Mesendoderm (in vitro differentiated cells): ENCODE measurements around the gene C5orf24.
A peak's percentile ranks its signal among the peaks of the same experiment; 100 is the strongest.
"Not testable (repeated sequence)": the region's sequence is repeated elsewhere in the genome, so short reads cannot be mapped to it uniquely, and the experiment has no call there.

Source experiments
- DNase-seq: peaks from one replicate; pipeline ENCODE4 v3.0.0; 2013
- H2AK5ac ChIP-seq: 2 replicates; pipeline ENCODE4 v1.6.1; 2013; ENCODE audit warnings: low read length, inconsistent platforms
- H2BK120ac ChIP-seq: 2 replicates; pipeline ENCODE4 v1.6.1; 2013; ENCODE audit warnings: low read depth, mild to moderate bottlenecking, low read length, moderate library complexity, mixed read lengths
- H2BK15ac ChIP-seq: replicated peaks from 2 replicates; pipeline ENCODE4 v1.6.1; 2013; ENCODE audit warnings: low read depth, mild to moderate bottlenecking, moderate library complexity
- H2BK5ac ChIP-seq: 2 replicates; pipeline ENCODE4 v1.6.1; 2013; ENCODE audit warnings: low read length, inconsistent platforms
- H3K18ac ChIP-seq: 2 replicates; pipeline ENCODE4 v1.6.1; 2013; ENCODE audit warnings: mild to moderate bottlenecking, low read length, mixed read lengths
- H3K23ac ChIP-seq: one replicate; pipeline ENCODE4 v1.6.1; 2013; ENCODE audit warnings: low read length
- H3K27ac ChIP-seq: 2 replicates; pipeline ENCODE4 v1.5.1; 2013; ENCODE audit warnings: low read depth, mild to moderate bottlenecking, inconsistent platforms, low read length, moderate library complexity
- H3K27me3 ChIP-seq: 2 replicates; pipeline ENCODE4 v1.6.1; 2013; ENCODE audit warnings: low read length, control low read depth, mild to moderate bottlenecking, inconsistent platforms; ENCODE audit not compliant: insufficient read depth, poor library complexity
- H3K36me3 ChIP-seq: 2 replicates; pipeline ENCODE4 v1.6.1; 2013; ENCODE audit warnings: low read length, inconsistent platforms; ENCODE audit not compliant: control insufficient read depth, insufficient read depth
- H3K4ac ChIP-seq: one replicate; pipeline ENCODE4 v1.6.1; 2013; ENCODE audit warnings: low read depth, mild to moderate bottlenecking, low read length, moderate library complexity
- H3K4me1 ChIP-seq: 2 replicates; pipeline ENCODE4 v1.6.1; 2013; ENCODE audit warnings: low read depth, low read length, inconsistent platforms; ENCODE audit not compliant: control insufficient read depth
- H3K4me2 ChIP-seq: 2 replicates; pipeline ENCODE4 v1.6.1; 2013; ENCODE audit warnings: low read length
- H3K4me3 ChIP-seq: 2 replicates; pipeline ENCODE4 v1.5.1; 2013; ENCODE audit warnings: mild to moderate bottlenecking, low read length
- H3K56ac ChIP-seq: one replicate; pipeline ENCODE4 v1.6.1; 2013; ENCODE audit warnings: low read length
- H3K79me1 ChIP-seq: 2 replicates; pipeline ENCODE4 v1.6.1; 2013; ENCODE audit warnings: low read length, inconsistent platforms
- H3K79me2 ChIP-seq: 2 replicates; pipeline ENCODE4 v1.6.1; 2013; ENCODE audit warnings: mild to moderate bottlenecking, low read length; ENCODE audit not compliant: control insufficient read depth, insufficient read depth
- H3K9ac ChIP-seq: 2 replicates; pipeline ENCODE4 v1.6.1; 2013; ENCODE audit warnings: low read length, inconsistent platforms
- H4K5ac ChIP-seq: one replicate; pipeline ENCODE4 v1.6.1; 2013; ENCODE audit warnings: low read length
- H4K8ac ChIP-seq: one replicate; pipeline ENCODE4 v1.6.1; 2013; ENCODE audit warnings: low read depth, mild to moderate bottlenecking, control low read depth, low read length, moderate library complexity
- WGBS: extraction: QIAGEN DNeasy Blood & Tissue Kit; methylation state at CpG from one replicate; pipeline ENCODE4 v1.1.7; 2013; ENCODE audit warnings: low lambda C conversion rate, missing lambda C conversion rate; ENCODE audit not compliant: insufficient coverage; ENCODE audit errors: extremely low coverage; 5-methylcytosine and 5-hydroxymethylcytosine counted together

Gene C5orf24

DNA sequence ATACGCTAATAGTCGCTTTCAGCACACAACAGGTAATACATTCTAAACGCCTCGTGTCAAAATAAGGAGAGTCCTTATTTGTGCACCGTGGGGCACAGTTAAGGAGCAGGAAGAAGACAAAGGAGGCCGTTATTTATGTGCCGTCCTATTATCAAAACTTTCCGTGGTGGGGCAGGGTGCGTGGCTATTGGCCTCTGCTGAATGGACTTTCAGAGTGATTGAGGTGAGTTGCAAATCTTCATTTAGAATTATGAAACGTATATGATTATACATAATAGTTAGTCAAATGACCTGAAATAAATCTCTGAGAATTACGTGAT is 833 bp downstream of the C5orf24 start:
- Histone ChIP-seq H3K4me1 (no peaks in the 10 kb centered on the region), H3K4me3 (peak overlapping the region; percentile 92), H3K9ac (peak overlapping the region; percentile 91), H3K4me2 (peak overlapping the region; percentile 71), H3K36me3 (no peaks in the 10 kb centered on the region), H3K4ac (peak overlapping the region; percentile 46), H4K8ac (no peak overlapping the region), H3K23ac (peak overlapping the region; percentile 91), H3K79me2 (peaks cover 5% of the 10 kb centered on the region), H2BK120ac (no peak overlapping the region), H3K79me1 (peaks cover 3% of the 10 kb centered on the region), H2BK15ac (no peak overlapping the region), H3K56ac (peak overlapping the region; percentile 95), H2AK5ac (no peak overlapping the region), H3K27ac (peak overlapping the region; percentile 87), H4K5ac (peak overlapping the region; percentile 84), H3K27me3 (no peaks in the 10 kb centered on the region), H3K18ac (peak overlapping the region; percentile 35), H2BK5ac (no peak overlapping the region)
- peak; percentile 27 for DNase-seq
- WGBS: no CpG with 5 or more reads among the region's 11 CpGs

DNA sequence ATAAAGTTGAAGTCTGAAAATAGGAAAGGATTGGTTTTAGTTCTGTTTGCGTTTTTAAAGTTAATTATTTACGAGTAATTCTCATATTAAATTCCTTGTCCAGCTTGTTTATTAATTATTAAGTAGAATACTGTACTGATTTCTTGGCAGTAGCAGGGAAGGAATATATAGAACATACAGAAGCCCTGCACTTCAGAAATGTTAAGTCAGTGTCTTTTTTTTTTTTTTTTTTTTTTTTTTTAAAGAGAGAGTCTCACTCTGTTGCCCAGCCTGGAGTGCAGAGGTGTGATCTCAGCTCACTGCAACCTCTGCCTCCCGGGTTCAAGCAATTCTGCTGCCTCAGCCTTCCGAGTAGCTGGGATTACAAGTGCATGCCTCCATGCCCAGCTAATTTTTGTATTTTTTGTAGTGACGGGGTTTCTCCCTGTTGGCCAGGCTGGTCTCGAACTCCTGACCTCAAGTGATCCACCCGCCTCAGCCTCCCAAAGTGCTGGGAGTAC is 3.7 kb downstream of the C5orf24 start:
- not testable (repeated sequence) for H3K56ac ChIP-seq, H3K4ac ChIP-seq, H2BK15ac ChIP-seq, H3K79me2 ChIP-seq, H2AK5ac ChIP-seq, H2BK120ac ChIP-seq, H3K79me1 ChIP-seq, H2BK5ac ChIP-seq, H3K4me2 ChIP-seq, H3K9ac ChIP-seq, H4K8ac ChIP-seq, H4K5ac ChIP-seq, H3K27me3 ChIP-seq, H3K18ac ChIP-seq, H3K27ac ChIP-seq, H3K36me3 ChIP-seq, DNase-seq, H3K4me1 ChIP-seq, H3K23ac ChIP-seq, H3K4me3 ChIP-seq
- 100% methylated on average over 2 of the region's 7 CpGs for WGBS

DNA sequence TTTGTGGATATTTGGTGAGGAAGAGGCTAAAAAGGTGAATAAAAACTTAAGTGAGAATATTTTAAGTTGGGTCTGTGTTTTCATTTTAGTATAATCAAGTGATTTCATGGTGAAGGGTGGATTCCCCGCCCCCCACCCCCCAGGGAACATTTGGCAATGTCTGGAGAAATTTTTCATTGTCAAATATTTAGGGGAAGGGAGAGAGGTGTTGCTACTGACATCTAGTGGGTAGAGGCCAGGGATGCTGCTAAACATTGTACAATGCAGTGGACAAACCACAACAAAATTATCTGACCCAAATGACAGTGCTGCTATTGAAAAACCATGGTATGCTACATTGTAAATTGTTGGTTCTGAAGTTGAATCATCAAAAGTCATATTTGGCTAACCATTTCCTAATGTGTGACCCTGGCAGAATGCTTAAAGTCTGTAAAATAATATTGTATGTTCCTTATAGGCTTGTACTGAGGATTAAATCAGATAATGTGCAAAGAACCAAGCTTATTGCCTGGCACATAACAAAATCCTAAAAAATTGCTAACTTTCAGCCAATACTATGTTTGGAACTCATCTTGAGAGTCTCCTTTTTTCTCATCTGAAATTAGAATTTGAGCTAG is 5.6 kb downstream of the C5orf24 start:
- Histone ChIP-seq H2BK15ac (no peak overlapping the region), H3K18ac (no peak overlapping the region), H4K5ac (no peak overlapping the region), H3K4me3 (no peak overlapping the region), H3K56ac (no peak overlapping the region), H4K8ac (no peak overlapping the region), H3K4ac (no peak overlapping the region), H3K79me2 (peaks cover 5% of the 10 kb centered on the region), H3K9ac (no peak overlapping the region), H2BK5ac (no peak overlapping the region), H2BK120ac (no peak overlapping the region), H3K27ac (no peak overlapping the region), H2AK5ac (no peak overlapping the region), H3K23ac (no peak overlapping the region), H3K79me1 (peaks cover 2% of the 10 kb centered on the region), H3K4me1 (no peaks in the 10 kb centered on the region), H3K27me3 (no peaks in the 10 kb centered on the region), H3K36me3 (no peaks in the 10 kb centered on the region), H3K4me2 (no peak overlapping the region)
- DNase-seq: peak; percentile 14
- no CpG with 5 or more reads among the region's 1 CpG for WGBS

DNA sequence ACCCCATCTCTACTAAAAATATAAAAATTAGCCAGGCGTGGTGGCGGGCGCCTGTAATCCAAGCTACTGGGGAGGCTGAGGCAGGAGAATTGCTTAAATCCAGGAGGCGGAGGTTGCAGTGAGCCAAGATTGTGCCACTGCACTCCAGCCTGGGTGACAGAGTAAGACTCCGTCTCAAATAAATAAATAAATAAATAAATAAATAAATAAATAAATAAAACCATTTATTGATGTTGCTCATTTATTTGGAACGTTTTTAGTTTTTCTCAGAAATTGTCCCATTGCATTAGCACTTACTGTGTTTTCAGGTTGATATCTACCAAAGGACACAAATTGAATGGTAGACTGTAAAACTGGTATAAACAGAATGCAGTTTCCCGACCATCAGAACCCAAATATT is 10.7 kb downstream of the C5orf24 start:
- no CpG with 5 or more reads among the region's 7 CpGs for WGBS
- H3K4me3 ChIP-seq, H3K27ac ChIP-seq, H3K27me3 ChIP-seq, H2AK5ac ChIP-seq, H3K79me1 ChIP-seq, H3K4me2 ChIP-seq, H4K8ac ChIP-seq, H3K56ac ChIP-seq, H3K79me2 ChIP-seq, H3K36me3 ChIP-seq, H3K18ac ChIP-seq, H3K4ac ChIP-seq, H2BK15ac ChIP-seq, H3K23ac ChIP-seq, H4K5ac ChIP-seq, H2BK120ac ChIP-seq, H3K9ac ChIP-seq, DNase-seq, H2BK5ac ChIP-seq, H3K4me1 ChIP-seq: not testable (repeated sequence)

DNA sequence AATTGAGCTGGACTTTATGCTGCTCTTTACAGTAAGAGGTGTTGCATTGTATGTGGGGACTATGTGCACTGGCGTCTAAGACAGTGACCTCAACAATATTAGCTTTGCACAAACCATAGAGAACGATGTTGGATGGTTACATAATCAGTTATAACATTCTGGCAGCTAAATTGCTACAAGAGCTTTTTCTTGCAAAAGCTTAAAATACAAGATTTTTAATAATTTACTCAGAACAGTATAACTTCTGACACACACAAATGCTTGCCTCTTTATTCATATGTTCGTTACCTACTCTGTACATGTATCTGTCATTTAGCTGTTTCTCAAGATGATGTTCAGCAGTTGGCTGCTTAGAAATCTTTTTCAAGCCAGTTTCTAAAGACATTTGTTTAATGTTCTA is 11.6 kb downstream of the C5orf24 start:
- Histone ChIP-seq H2BK15ac (no peak overlapping the region), H3K56ac (no peak overlapping the region), H3K18ac (no peak overlapping the region), H3K4me1 (no peaks in the 10 kb centered on the region), H2AK5ac (no peak overlapping the region), H3K9ac (no peak overlapping the region), H4K8ac (no peak overlapping the region), H3K4me3 (no peak overlapping the region), H3K4me2 (no peak overlapping the region), H3K79me1 (no peaks in the 10 kb centered on the region), H3K27ac (no peak overlapping the region), H4K5ac (no peak overlapping the region), H2BK5ac (no peak overlapping the region), H3K23ac (no peak overlapping the region), H3K79me2 (no peaks in the 10 kb centered on the region), H3K4ac (no peak overlapping the region), H3K27me3 (no peaks in the 10 kb centered on the region), H3K36me3 (no peaks in the 10 kb centered on the region), H2BK120ac (no peak overlapping the region)
- WGBS: no CpG with 5 or more reads among the region's 3 CpGs
- no peak for DNase-seq

DNA sequence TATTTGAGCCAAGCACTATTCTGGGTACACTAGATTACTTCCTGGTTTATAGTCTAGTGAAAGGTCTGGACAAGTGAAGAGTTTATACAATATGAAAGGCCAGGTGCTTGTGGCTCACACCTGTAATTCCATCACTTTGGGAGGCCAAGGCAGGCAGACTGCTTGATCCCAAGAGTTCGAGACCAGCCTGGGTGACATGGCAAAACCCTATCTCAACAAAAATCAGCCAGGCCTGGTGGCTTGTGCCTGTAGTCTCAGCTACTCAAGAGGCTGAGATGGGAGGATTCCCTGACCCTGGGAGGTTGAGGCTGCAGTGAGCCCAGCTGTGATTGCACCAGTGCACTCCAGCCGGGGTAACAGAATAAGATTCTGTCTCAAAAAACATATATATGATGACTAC is 18.9 kb downstream of the C5orf24 start:
- Histone ChIP-seq H3K4me1 (no peaks in the 10 kb centered on the region), H3K56ac (no peak overlapping the region), H3K36me3 (no peaks in the 10 kb centered on the region), H3K79me2 (no peaks in the 10 kb centered on the region), H3K9ac (no peak overlapping the region), H3K23ac (no peak overlapping the region), H3K27ac (no peak overlapping the region), H2AK5ac (no peak overlapping the region), H3K79me1 (no peaks in the 10 kb centered on the region), H3K27me3 (no peaks in the 10 kb centered on the region), H2BK5ac (no peak overlapping the region), H3K4ac (no peak overlapping the region), H2BK120ac (no peak overlapping the region), H4K5ac (no peak overlapping the region), H2BK15ac (no peak overlapping the region), H3K18ac (no peak overlapping the region), H3K4me3 (no peak overlapping the region), H4K8ac (no peak overlapping the region), H3K4me2 (no peak overlapping the region)
- DNase-seq: no peak
- no CpG with 5 or more reads among the region's 2 CpGs for WGBS
